KOPT-K1 (cell line): Measurements from ENCODE around the gene ADAMTS6.
"Not testable (repeated sequence)": the region's sequence is repeated elsewhere in the genome, so short reads cannot be mapped to it uniquely, and the experiment has no call there.

Experiments
- H3K27ac ChIP-seq: fragments of 200-600 bp; sonication (generic); 2 replicates; pipeline ENCODE4 v1.5.1; 2016; ENCODE audit warnings: antibody characterized with exemption, mild to moderate bottlenecking, low read depth, low read length; ENCODE audit not compliant: poor library complexity, severe bottlenecking
- H3K36me3 ChIP-seq: fragments of 200-600 bp; sonication (generic); 2 replicates; pipeline ENCODE4 v1.5.1; 2017; ENCODE audit warnings: antibody characterized with exemption, mild to moderate bottlenecking, low read length, moderate library complexity; ENCODE audit not compliant: insufficient read depth
- H3K9me3 ChIP-seq: fragments of 200-600 bp; sonication (generic); 2 replicates; pipeline ENCODE4 v1.5.1; 2017; ENCODE audit warnings: antibody characterized with exemption, low read length, mild to moderate bottlenecking; ENCODE audit not compliant: insufficient read depth, poor library complexity, severe bottlenecking

Gene ADAMTS6

GRCh38 chr5:65440456-65440855 is 41.3 kb downstream of the ADAMTS6 start:
- Histone ChIP-seq H3K9me3 (no peaks in the 10 kb centered on the region), H3K27ac (no peak overlapping the region), H3K36me3 (no peaks in the 10 kb centered on the region)

- no peaks in the 10 kb centered on the region for H3K9me3 ChIP-seq
- no peaks in the 10 kb centered on the region for H3K36me3 ChIP-seq
- no peak overlapping the region for H3K27ac ChIP-seq
Measured at GRCh38 chr5:65434122-65434521, 47.6 kb downstream of the ADAMTS6 start.

GRCh38 chr5:65426656-65427055 is 55.1 kb downstream of the ADAMTS6 start:
- Histone ChIP-seq H3K9me3 (no peaks in the 10 kb centered on the region), H3K36me3 (no peaks in the 10 kb centered on the region)

GRCh38 chr5:65423623-65424022 is 58.1 kb downstream of the ADAMTS6 start:
- H3K27ac ChIP-seq, result no peak overlapping the region
- no peaks in the 10 kb centered on the region for H3K36me3 ChIP-seq
- peaks cover 7% of the 10 kb centered on the region for H3K9me3 ChIP-seq

More at GRCh38 chr5:65426656-65427055, 55.1 kb downstream of the ADAMTS6 start:
- H3K27ac ChIP-seq, result no peak overlapping the region

GRCh38 chr5:65418661-65419060 is 63.1 kb downstream of the ADAMTS6 start:
- H3K9me3 ChIP-seq, result peaks cover 22% of the 10 kb centered on the region
- no peak overlapping the region for H3K27ac ChIP-seq
- H3K36me3 ChIP-seq, result no peaks in the 10 kb centered on the region

- H3K27ac ChIP-seq, result no peak overlapping the region
- H3K36me3 ChIP-seq, result no peaks in the 10 kb centered on the region
- peaks cover 17% of the 10 kb centered on the region for H3K9me3 ChIP-seq
Measured at GRCh38 chr5:65413822-65414221, 67.9 kb downstream of the ADAMTS6 start.

GRCh38 chr5:65412842-65413241 is 68.9 kb downstream of the ADAMTS6 start:
- H3K9me3 ChIP-seq, result peaks cover 14% of the 10 kb centered on the region
- H3K36me3 ChIP-seq, result no peaks in the 10 kb centered on the region
- no peak overlapping the region for H3K27ac ChIP-seq

- H3K27ac ChIP-seq, result no peak overlapping the region
- H3K36me3 ChIP-seq, result no peaks in the 10 kb centered on the region
- peaks cover 10% of the 10 kb centered on the region for H3K9me3 ChIP-seq
Measured at GRCh38 chr5:65411356-65411755, 70.4 kb downstream of the ADAMTS6 start.

- Histone ChIP-seq H3K36me3 (no peaks in the 10 kb centered on the region), H3K27ac (no peak overlapping the region), H3K9me3 (no peaks in the 10 kb centered on the region)
Measured at GRCh38 chr5:65395526-65396155, 86.1 kb downstream of the ADAMTS6 start.

- Histone ChIP-seq H3K36me3 (no peaks in the 10 kb centered on the region), H3K27ac (no peak overlapping the region), H3K9me3 (no peaks in the 10 kb centered on the region)
Measured at GRCh38 chr5:65394087-65394486, 87.6 kb downstream of the ADAMTS6 start.

GRCh38 chr5:65391591-65391990 is 90.1 kb downstream of the ADAMTS6 start:
- Histone ChIP-seq H3K9me3 (no peaks in the 10 kb centered on the region), H3K36me3 (no peaks in the 10 kb centered on the region), H3K27ac (no peak overlapping the region)

GRCh38 chr5:65390208-65390607 is 91.5 kb downstream of the ADAMTS6 start:
- Histone ChIP-seq H3K9me3 (no peaks in the 10 kb centered on the region), H3K36me3 (no peaks in the 10 kb centered on the region), H3K27ac (no peak overlapping the region)

- H3K36me3 ChIP-seq, result no peaks in the 10 kb centered on the region
- no peak overlapping the region for H3K27ac ChIP-seq
- H3K9me3 ChIP-seq, result no peaks in the 10 kb centered on the region
Measured at GRCh38 chr5:65383859-65384258, 97.9 kb downstream of the ADAMTS6 start.

GRCh38 chr5:65382582-65382981 is 99.1 kb downstream of the ADAMTS6 start:
- Histone ChIP-seq H3K36me3 (no peaks in the 10 kb centered on the region), H3K9me3 (no peaks in the 10 kb centered on the region), H3K27ac (no peak overlapping the region)

- H3K9me3 ChIP-seq, H3K36me3 ChIP-seq, H3K27ac ChIP-seq: not testable (repeated sequence)
Measured at GRCh38 chr5:65370505-65370904, 111.2 kb downstream of the ADAMTS6 start.

GRCh38 chr5:65366655-65367054 is 115.1 kb downstream of the ADAMTS6 start:
- H3K9me3 ChIP-seq, result no peaks in the 10 kb centered on the region
- H3K27ac ChIP-seq, result no peak overlapping the region
- no peaks in the 10 kb centered on the region for H3K36me3 ChIP-seq
